Activated T-cell treated with anti-CD3 and anti-CD28 coated beads for 48 hours (primary cell): Measurements from ENCODE around the gene CMTM7.

Experiments
- DNase-seq: peaks from one replicate; pipeline ENCODE4 v3.0.0-alpha.2; 2020; ENCODE audit warnings: low read depth

The CMTM7 gene

GRCh38 chr3:32391643-32392535 is at the start of gene CMTM7:
TSS of gene CMTM7 (plus strand) at chr3:32391853. CDS start at chr3:32391907, 54 bp downstream.
- peak; percentile 52 for DNase-seq

- DNase-seq: no peak
Observed at GRCh38 chr3:32347343-32348125, 44.1 kb upstream of the CMTM7 start.

- DNase-seq: no peak
Observed at GRCh38 chr3:32349184-32349583, 42.5 kb upstream of the CMTM7 start.

- no peak for DNase-seq
Observed at GRCh38 chr3:32352563-32352962, 39.1 kb upstream of the CMTM7 start.

GRCh38 chr3:32353351-32353750 is 38.3 kb upstream of the CMTM7 start:
- no peak for DNase-seq

GRCh38 chr3:32354362-32354778 is 37.3 kb upstream of the CMTM7 start:
- no peak for DNase-seq

- DNase-seq: no peak
Observed at GRCh38 chr3:32355751-32356291, 35.8 kb upstream of the CMTM7 start.

GRCh38 chr3:32359766-32360492 is 31.7 kb upstream of the CMTM7 start:
- no peak for DNase-seq

GRCh38 chr3:32360493-32360827 is 31.2 kb upstream of the CMTM7 start:
- DNase-seq: no peak

GRCh38 chr3:32366638-32367397 is 24.8 kb upstream of the CMTM7 start:
- DNase-seq: no peak

- no peak for DNase-seq
Observed at GRCh38 chr3:32367442-32367841, 24.2 kb upstream of the CMTM7 start.

- DNase-seq: no peak
Observed at GRCh38 chr3:32371461-32372212, 20.0 kb upstream of the CMTM7 start.

GRCh38 chr3:32372213-32372490 is 19.5 kb upstream of the CMTM7 start:
- DNase-seq: no peak

GRCh38 chr3:32373276-32373675 is 18.4 kb upstream of the CMTM7 start:
- DNase-seq: no peak

GRCh38 chr3:32373844-32374243 is 17.8 kb upstream of the CMTM7 start:
- DNase-seq: no peak

- no peak for DNase-seq
Observed at GRCh38 chr3:32374788-32375595, 16.7 kb upstream of the CMTM7 start.

- no peak for DNase-seq
Observed at GRCh38 chr3:32375596-32375930, 16.1 kb upstream of the CMTM7 start.

GRCh38 chr3:32376115-32376514 is 15.5 kb upstream of the CMTM7 start:
- DNase-seq: no peak

- no peak for DNase-seq
Observed at GRCh38 chr3:32379831-32380500, 11.7 kb upstream of the CMTM7 start.

GRCh38 chr3:32381922-32382321 is 9.7 kb upstream of the CMTM7 start:
- no peak for DNase-seq
